ENCODE measurements around the gene CDCP1.
A peak's percentile ranks its signal among the peaks of the same experiment; 100 is the strongest.

CDCP1 gene

GRCh38 chr3:45169125-45169904 lies 23.1 kb upstream of the CDCP1 start:
- Histone ChIP-seq H3K9me3 (replicated peaks; ENCODE audit: insufficient read depth, low read length) (no peaks in the 10 kb centered on the region), H3K4me1 (ENCODE audit: low read length) (peaks cover 19% of the 10 kb centered on the region), H3K9me2 (replicated peaks; ENCODE audit: insufficient read depth, low read length) (no peaks in the 10 kb centered on the region), H3K36me3 (replicated peaks; ENCODE audit: insufficient read depth, low read length) (no peaks in the 10 kb centered on the region), H3F3A (ENCODE audit: insufficient read depth, low read length) (peaks cover 7% of the 10 kb centered on the region; the same call in 1 of the 2 replicates), H4K20me1 (ENCODE audit: insufficient read depth, low read length) (no peaks in the 10 kb centered on the region), H3K79me2 (ENCODE audit: low read length) (no peaks in the 10 kb centered on the region), H3K27ac (ENCODE audit: low read length) (no peak overlapping the region), H3K27me3 (replicated peaks; ENCODE audit: insufficient read depth, low read length) (no peaks in the 10 kb centered on the region), H3K4me3 (ENCODE audit: low read length) (no peak overlapping the region), H3K4me2 (ENCODE audit: low read depth, low read length) (no peak overlapping the region), H2AFZ (ENCODE audit: low read length) (no peak overlapping the region), H3K9ac (ENCODE audit: low read length) (no peak overlapping the region)
- TF ChIP-seq, protein P1, sequence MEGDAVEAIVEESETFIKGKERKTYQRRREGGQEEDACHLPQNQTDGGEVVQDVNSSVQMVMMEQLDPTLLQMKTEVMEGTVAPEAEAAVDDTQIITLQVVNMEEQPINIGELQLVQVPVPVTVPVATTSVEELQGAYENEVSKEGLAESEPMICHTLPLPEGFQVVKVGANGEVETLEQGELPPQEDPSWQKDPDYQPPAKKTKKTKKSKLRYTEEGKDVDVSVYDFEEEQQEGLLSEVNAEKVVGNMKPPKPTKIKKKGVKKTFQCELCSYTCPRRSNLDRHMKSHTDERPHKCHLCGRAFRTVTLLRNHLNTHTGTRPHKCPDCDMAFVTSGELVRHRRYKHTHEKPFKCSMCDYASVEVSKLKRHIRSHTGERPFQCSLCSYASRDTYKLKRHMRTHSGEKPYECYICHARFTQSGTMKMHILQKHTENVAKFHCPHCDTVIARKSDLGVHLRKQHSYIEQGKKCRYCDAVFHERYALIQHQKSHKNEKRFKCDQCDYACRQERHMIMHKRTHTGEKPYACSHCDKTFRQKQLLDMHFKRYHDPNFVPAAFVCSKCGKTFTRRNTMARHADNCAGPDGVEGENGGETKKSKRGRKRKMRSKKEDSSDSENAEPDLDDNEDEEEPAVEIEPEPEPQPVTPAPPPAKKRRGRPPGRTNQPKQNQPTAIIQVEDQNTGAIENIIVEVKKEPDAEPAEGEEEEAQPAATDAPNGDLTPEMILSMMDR (IDR thresholded peaks at IDR 0.05; ENCODE audit: low read length): no peak
- TF ChIP-seq EZH2phosphoT487 (IDR thresholded peaks at IDR 0.05; ENCODE audit: low read length): no peak
- TF ChIP-seq EZH2 (optimal IDR thresholded peaks at IDR 0.05; ENCODE audit: low read depth, low read length): no peak
- no peak for DNase-seq

DNA sequence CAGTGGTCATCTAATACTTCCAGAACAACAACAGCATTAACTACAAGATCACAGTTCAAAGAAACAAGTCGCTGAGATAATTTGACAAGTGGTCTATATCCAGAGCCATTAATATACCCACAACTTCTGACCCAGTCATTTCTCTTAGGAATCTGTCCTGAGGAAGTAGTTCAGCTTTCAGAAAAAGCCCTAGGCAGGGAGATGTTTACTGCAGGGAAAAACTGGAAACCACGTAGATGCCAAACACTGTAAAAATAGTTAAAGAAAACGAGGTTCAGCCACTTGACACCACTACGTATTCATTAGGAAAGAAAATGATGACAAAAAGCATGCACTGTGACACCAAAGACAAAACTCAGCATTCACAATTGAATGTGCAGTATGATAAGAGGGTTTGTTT lies 22.3 kb upstream of the CDCP1 start:
- H3F3A ChIP-seq (ENCODE audit: insufficient read depth, low read length): peaks cover 7% of the 10 kb centered on the region; the same call in 1 of the 2 replicates
- no peak for TF ChIP-seq EZH2 (optimal IDR thresholded peaks at IDR 0.05; ENCODE audit: low read depth, low read length)
- no peak for TF ChIP-seq EZH2phosphoT487 (IDR thresholded peaks at IDR 0.05; ENCODE audit: low read length)
- TF ChIP-seq, protein P1 (IDR thresholded peaks at IDR 0.05; ENCODE audit: low read length): no peak
- H2AFZ ChIP-seq (ENCODE audit: low read length): no peak overlapping the region
- no peak overlapping the region for H3K4me2 ChIP-seq (ENCODE audit: low read depth, low read length)
- no peaks in the 10 kb centered on the region for H3K9me2 ChIP-seq (replicated peaks; ENCODE audit: insufficient read depth, low read length)
- no peaks in the 10 kb centered on the region for H4K20me1 ChIP-seq (ENCODE audit: insufficient read depth, low read length)
- H3K9me3 ChIP-seq (replicated peaks; ENCODE audit: insufficient read depth, low read length): no peaks in the 10 kb centered on the region
- no peaks in the 10 kb centered on the region for H3K27me3 ChIP-seq (replicated peaks; ENCODE audit: insufficient read depth, low read length)
- H3K4me3 ChIP-seq (ENCODE audit: low read length): no peak overlapping the region
- H3K9ac ChIP-seq (ENCODE audit: low read length): no peak overlapping the region
- peaks cover 20% of the 10 kb centered on the region for H3K4me1 ChIP-seq (ENCODE audit: low read length)
- no peak for DNase-seq
- no peaks in the 10 kb centered on the region for H3K36me3 ChIP-seq (replicated peaks; ENCODE audit: insufficient read depth, low read length)
- H3K27ac ChIP-seq (ENCODE audit: low read length): no peak overlapping the region
- H3K79me2 ChIP-seq (ENCODE audit: low read length): no peaks in the 10 kb centered on the region

DNA sequence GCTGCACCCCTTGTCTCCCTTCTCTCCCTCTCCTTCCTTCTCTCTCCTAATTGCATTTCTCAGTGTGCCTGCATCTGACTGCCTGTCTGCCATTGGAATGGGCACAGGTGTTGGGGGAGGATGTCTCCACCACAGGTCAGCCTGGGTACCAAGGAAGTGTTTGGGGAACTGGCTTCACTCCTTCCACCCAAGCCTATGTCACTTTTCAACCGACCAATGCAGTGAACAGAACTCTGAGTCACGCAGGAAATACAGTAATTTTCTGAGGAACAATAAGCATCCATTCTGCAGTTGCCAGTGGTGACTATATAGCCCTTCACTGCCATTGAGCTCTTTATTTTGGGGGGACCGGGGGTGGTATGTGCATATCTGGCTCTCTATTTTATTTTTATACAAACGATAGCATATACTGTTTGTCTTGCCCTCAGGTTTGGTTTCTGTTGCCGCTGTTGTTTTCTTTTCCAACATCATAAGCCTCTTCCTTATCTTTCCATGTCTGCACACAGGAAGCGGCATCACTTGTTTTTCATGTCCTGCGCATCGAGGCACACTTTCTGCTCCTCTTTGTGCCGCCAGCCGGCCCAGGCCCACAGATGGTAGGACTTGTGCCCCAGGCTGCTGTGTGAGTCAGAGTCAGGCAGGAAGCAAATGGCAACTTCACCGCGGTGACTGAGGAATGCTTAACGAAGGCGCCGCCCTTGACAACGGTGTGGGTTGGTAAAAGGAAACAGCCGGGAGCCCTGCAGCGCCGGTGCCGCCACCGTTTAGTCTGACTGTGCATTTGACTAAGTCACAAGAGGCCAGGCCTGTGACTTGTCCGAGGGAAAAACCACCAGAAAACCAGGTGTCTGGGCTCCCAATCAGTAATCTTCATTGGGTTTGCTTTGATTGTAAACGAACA lies 21.1 kb upstream of the CDCP1 start:
- Histone ChIP-seq H3K27ac (ENCODE audit: low read length) (peak overlapping the region; percentile 55; the same call in 1 of the 2 replicates), H3K36me3 (replicated peaks; ENCODE audit: insufficient read depth, low read length) (no peaks in the 10 kb centered on the region), H3K4me2 (ENCODE audit: low read depth, low read length) (peak overlapping the region; percentile 25; the same call in 1 of the 2 replicates), H3F3A (ENCODE audit: insufficient read depth, low read length) (peaks cover 7% of the 10 kb centered on the region; the same call in 1 of the 2 replicates), H4K20me1 (ENCODE audit: insufficient read depth, low read length) (no peaks in the 10 kb centered on the region), H3K9me2 (replicated peaks; ENCODE audit: insufficient read depth, low read length) (no peaks in the 10 kb centered on the region), H3K4me3 (ENCODE audit: low read length) (no peak overlapping the region), H3K79me2 (ENCODE audit: low read length) (no peaks in the 10 kb centered on the region), H2AFZ (ENCODE audit: low read length) (peak overlapping the region; percentile 13; the same call in 1 of the 2 replicates), H3K27me3 (replicated peaks; ENCODE audit: insufficient read depth, low read length) (no peaks in the 10 kb centered on the region), H3K9ac (ENCODE audit: low read length) (0 out of 2 replicates have a peak overlapping the region, but pooled peaks have one; percentile 22), H3K9me3 (replicated peaks; ENCODE audit: insufficient read depth, low read length) (no peaks in the 10 kb centered on the region), H3K4me1 (ENCODE audit: low read length) (peaks cover 20% of the 10 kb centered on the region)
- TF ChIP-seq, protein P1 (IDR thresholded peaks at IDR 0.05; ENCODE audit: low read length): no peak
- TF ChIP-seq EZH2 (optimal IDR thresholded peaks at IDR 0.05; ENCODE audit: low read depth, low read length) (no peak), EZH2phosphoT487 (IDR thresholded peaks at IDR 0.05; ENCODE audit: low read length) (no peak)
- DNase-seq: peak; percentile 91

All from MM.1S (cell line).